HCT116 (cell line): ENCODE data around the gene ERMN. TPM values are rescaled to one million over a fixed set of nuclear protein-coding genes. Genes with fewer than 3 reads are reported as not detected.

Experiments used
- ATAC-seq: fragments of 200-7000 bp; cut with Tn5 transposase; 2 replicates; pipeline ENCODE4 v1.9.1; 2020; ENCODE audit warnings: mild to moderate bottlenecking, moderate library complexity
- BruUV-seq: library from RNA; stranded (reverse); fragments of 400-500 nt; replicated peaks from 2 replicates; lab custom pipeline; 2021; lab: Mats Ljungman, UMichigan
- CTCF ChIA-PET: fragments of 300-600 bp; sonication (Branson Sonifier 250); formaldehyde crosslinking; loops from one replicate; lab custom pipeline; 2021; ENCODE audit warnings: antibody characterized with exemption; lab: Charles Lee
- POLR2A ChIA-PET: fragments of 300-600, 350-600 bp; sonication (Branson Sonifier 250); formaldehyde crosslinking; loops from one replicate; lab custom pipeline; 2021; ENCODE audit warnings: antibody characterized with exemption; lab: Charles Lee
- RAD21 ChIA-PET, 2 experiments: fragments of 300-600 bp; sonication (Branson Sonifier 250); formaldehyde crosslinking; loops; one replicate each; lab custom pipeline; 2023; ENCODE audit warnings: low total read pairs in 2 of 2; ENCODE audit not compliant: uncharacterized antibody in 2 of 2, unreplicated experiment in 2 of 2, low non-redundant PET in 1 of 2; lab: Charles Lee
- DNase-seq: peaks from one replicate; pipeline ENCODE4 v3.0.0-alpha.2; 2010; ENCODE audit warnings: low read depth, low spot score
- H2AFZ ChIP-seq: fragments of 200-600 bp; shearing (Covaris generic), sonication (generic); 2 replicates; pipeline ENCODE4 v1.6.1; 2017; ENCODE audit warnings: low read depth, mixed run types, mixed read lengths, antibody characterized with exemption, low read length; ENCODE audit not compliant: poor library complexity, severe bottlenecking
- H3K27ac ChIP-seq: 2 replicates; pipeline ENCODE4 v1.5.1; 2012; ENCODE audit warnings: low read depth, low read length
- H3K27me3 ChIP-seq: fragments of 200-600 bp; sonication (generic); 2 replicates; pipeline ENCODE4 v1.6.1; 2016; ENCODE audit warnings: mixed run types, low read length, mixed read lengths; ENCODE audit not compliant: insufficient read depth
- H3K36me3 ChIP-seq, 2 experiments: fragments of 200-500 bp in 1 of 2; fragments of 200-600 bp in 1 of 2; sonication (Bioruptor generic) in 1 of 2; sonication (generic) in 1 of 2; 2 replicates each; pipeline versions ENCODE4 v1.5.1 to v1.6.1; 2014 to 2016; ENCODE audit warnings: low read length in 2 of 2, inconsistent platforms in 1 of 2, mixed read lengths in 1 of 2, mixed run types in 1 of 2; ENCODE audit not compliant: insufficient read depth in 2 of 2, control insufficient read depth in 1 of 2
- H3K4me1 ChIP-seq, 2 experiments: fragments of 200-600 bp in 1 of 2; sonication (generic) in 1 of 2; 2 replicates each; pipeline versions ENCODE4 v1.5.1 to v1.6.1; 2012 to 2017; ENCODE audit warnings: low read length in 2 of 2, inconsistent platforms in 1 of 2, mild to moderate bottlenecking in 1 of 2, mixed read lengths in 1 of 2, mixed run types in 1 of 2, moderate library complexity in 1 of 2; ENCODE audit not compliant: insufficient read depth in 2 of 2, control insufficient read depth in 1 of 2
- H3K4me2 ChIP-seq: fragments of 200-600 bp; sonication (generic); 2 replicates; pipeline ENCODE4 v1.6.1; 2017; ENCODE audit warnings: mixed run types, low read length, mixed read lengths
- H3K4me3 ChIP-seq, 2 experiments: fragments of 200-600 bp in 1 of 2; sonication (generic) in 1 of 2; replicated peaks in 1 of 2; 2 replicates each; pipeline ENCODE4 v1.5.1; 2011 to 2016; ENCODE audit warnings: low read length in 2 of 2, control low read depth in 1 of 2, low read depth in 1 of 2, mild to moderate bottlenecking in 1 of 2, mixed read lengths in 1 of 2, mixed run types in 1 of 2
- H3K79me2 ChIP-seq: fragments of 200-600 bp; sonication (generic); 2 replicates; pipeline ENCODE4 v1.6.1; 2017; ENCODE audit warnings: mild to moderate bottlenecking, mixed run types, low read length, moderate library complexity, mixed read lengths; ENCODE audit not compliant: insufficient read depth
- H3K9ac ChIP-seq: fragments of 200-600 bp; sonication (generic); 2 replicates; pipeline ENCODE4 v1.6.1; 2016; ENCODE audit warnings: low read length, mixed read lengths
- H3K9me2 ChIP-seq: fragments of 200-600 bp; sonication (generic), shearing (Covaris generic); 2 replicates; pipeline ENCODE4 v1.6.1; 2017; ENCODE audit warnings: mixed run types, mild to moderate bottlenecking, moderate library complexity; ENCODE audit not compliant: insufficient read depth
- H3K9me3 ChIP-seq, 2 experiments: fragments of 200-500 bp in 1 of 2; fragments of 200-600 bp in 1 of 2; sonication (Bioruptor generic) in 1 of 2; sonication (generic) in 1 of 2; 2 replicates each; pipeline ENCODE4 v1.6.1; 2014 to 2017; ENCODE audit warnings: low read length in 2 of 2, mixed read lengths in 2 of 2, inconsistent platforms in 1 of 2, low read depth in 1 of 2, mild to moderate bottlenecking in 1 of 2, mixed run types in 1 of 2, moderate library complexity in 1 of 2; ENCODE audit not compliant: control insufficient read depth in 1 of 2, insufficient read depth in 1 of 2
- H4K20me1 ChIP-seq: fragments of 200-600 bp; sonication (generic), shearing (Covaris generic); 2 replicates; pipeline ENCODE4 v1.6.1; 2017; ENCODE audit warnings: mixed run types, mild to moderate bottlenecking, moderate library complexity; ENCODE audit not compliant: insufficient read depth
- ATF3 ChIP-seq: IDR thresholded peaks from 2 replicates; pipeline ENCODE4 v1.6.1; 2012
- CEBPB ChIP-seq: IDR thresholded peaks from 2 replicates; pipeline ENCODE4 v1.6.1; 2012; ENCODE audit warnings: low read depth
- CTCF ChIP-seq, 3 experiments: fragments of 200-600 bp in 1 of 3; sonication (generic) in 1 of 3; IDR thresholded peaks in 2 of 3; conservative IDR thresholded peaks in 1 of 3; 2 replicates each; pipeline ENCODE4 v1.5.1; 2012 to 2017; ENCODE audit warnings: low read depth in 2 of 3, low read length in 2 of 3, antibody characterized with exemption in 1 of 3, borderline replicate concordance in 1 of 3, control low read depth in 1 of 3, mild to moderate bottlenecking in 1 of 3, mixed read lengths in 1 of 3, mixed run types in 1 of 3, moderate library complexity in 1 of 3; ENCODE audit not compliant: insufficient read depth in 1 of 3
- EGR1 ChIP-seq: IDR thresholded peaks from 2 replicates; pipeline ENCODE4 v1.6.1; 2012; ENCODE audit warnings: low read depth
- ELF1 ChIP-seq: IDR thresholded peaks from 2 replicates; pipeline ENCODE4 v1.6.1; 2012; ENCODE audit warnings: low read depth, borderline replicate concordance
- EZH2 ChIP-seq: fragments of 200-600 bp; sonication (generic); IDR thresholded peaks from 2 replicates; pipeline ENCODE4 v1.6.1; 2017; ENCODE audit warnings: antibody characterized with exemption, mixed run types
- EZH2phosphoT487 ChIP-seq: fragments of 200-600 bp; IDR thresholded peaks from 2 replicates; pipeline ENCODE4 v1.6.1; 2018; ENCODE audit warnings: antibody characterized with exemption, borderline replicate concordance
- FOSL1 ChIP-seq: IDR thresholded peaks from 2 replicates; pipeline ENCODE4 v1.6.1; 2012; ENCODE audit warnings: low read depth
- MAX ChIP-seq: IDR thresholded peaks from 2 replicates; pipeline ENCODE4 v1.6.1; 2012
- POLR2A ChIP-seq: IDR thresholded peaks from 2 replicates; pipeline ENCODE4 v1.7.0; 2011; ENCODE audit warnings: borderline replicate concordance; ENCODE audit not compliant: insufficient read depth, insufficient read length; ENCODE audit errors: extremely low read depth
- POLR2AphosphoS5 ChIP-seq: IDR thresholded peaks from 2 replicates; pipeline ENCODE4 v1.6.1; 2011; ENCODE audit warnings: mild to moderate bottlenecking, low read depth, low read length, moderate library complexity
- RAD21 ChIP-seq: IDR thresholded peaks from 2 replicates; pipeline ENCODE4 v1.6.1; 2012; ENCODE audit warnings: low read depth, mild to moderate bottlenecking
- SIN3A ChIP-seq: IDR thresholded peaks from 2 replicates; pipeline ENCODE4 v1.6.1; 2012; ENCODE audit warnings: low read depth
- SP1 ChIP-seq: IDR thresholded peaks from 2 replicates; pipeline ENCODE4 v1.6.1; 2012; ENCODE audit warnings: low read depth
- SRF ChIP-seq: IDR thresholded peaks from 2 replicates; pipeline ENCODE4 v1.6.1; 2012; ENCODE audit warnings: low read depth
- TCF7L2 ChIP-seq: IDR thresholded peaks from 2 replicates; pipeline ENCODE4 v1.7.0; 2011; ENCODE audit warnings: borderline replicate concordance, inconsistent platforms; ENCODE audit not compliant: insufficient read depth, insufficient read length; ENCODE audit errors: extremely low read depth
- YY1 ChIP-seq: IDR thresholded peaks from 2 replicates; pipeline ENCODE4 v1.6.1; 2011; ENCODE audit warnings: low read length, low read depth, moderate library complexity, mild to moderate bottlenecking; ENCODE audit not compliant: insufficient replicate concordance; ENCODE audit errors: extremely low read depth
- ZBTB33 ChIP-seq: IDR thresholded peaks from 2 replicates; pipeline ENCODE4 v1.6.1; 2011; ENCODE audit warnings: mild to moderate bottlenecking, low read length, moderate library complexity; ENCODE audit not compliant: insufficient replicate concordance; ENCODE audit errors: extremely low read depth
- ZFX ChIP-seq: fragments of 450-650 bp; IDR thresholded peaks from 2 replicates; pipeline ENCODE4 v1.6.1; 2017
- ZNF274 ChIP-seq: fragments of 200-500 bp; sonication (Bioruptor generic); IDR thresholded peaks from 2 replicates; pipeline ENCODE4 v1.6.1; 2014; ENCODE audit warnings: mild to moderate bottlenecking, low read depth, low read length, inconsistent platforms
- intact Hi-C: fragments of 100-400 bp; cut with micrococcal nuclease; formaldehyde crosslinking; loops from 2 replicates; pipeline ENCODE4 v1.10.0; 2022
- total RNA-seq: library from RNA; stranded (reverse); gene quantifications from one replicate; pipeline ENCODE4 v1.2.1, GENCODE V29; 2021; ENCODE audit not compliant: unreplicated experiment

ERMN gene
- total RNA-seq, 1 experiment from 2014 or later: not detected

- Histone ChIP-seq H3K4me2 (no peak overlapping the region), H3K9ac (no peak overlapping the region), H3K27ac (no peak overlapping the region), H2AFZ (no peak overlapping the region), H3K36me3 (no peaks in the 10 kb centered on the region), H3K4me3 (no peak overlapping the region), H3K27me3 (no peaks in the 10 kb centered on the region), H3K9me2 (no peaks in the 10 kb centered on the region), H3K9me3 (no peaks in the 10 kb centered on the region), H4K20me1 (no peaks in the 10 kb centered on the region), H3K79me2 (no peaks in the 10 kb centered on the region), H3K4me1 (no peaks in the 10 kb centered on the region)
- ATAC-seq (no peak), DNase-seq (no peak)
- no TSS peak for BruUV-seq
- RAD21 ChIA-PET: no interaction called here
- POLR2A ChIA-PET: no interaction called here
- no peak for TF ChIP-seq SIN3A
- no peak for TF ChIP-seq EZH2
- TF ChIP-seq CEBPB: no peak
- no peak for TF ChIP-seq ZNF274
- no peak for TF ChIP-seq EZH2phosphoT487
- TF ChIP-seq ELF1: no peak
- TF ChIP-seq YY1: no peak
- no peak for TF ChIP-seq RAD21
- no peak for TF ChIP-seq POLR2AphosphoS5
- no peak for TF ChIP-seq TCF7L2
- TF ChIP-seq SRF: no peak
- no peak for TF ChIP-seq CTCF (IDR thresholded peaks at IDR 0.05 in 2 of 3, conservative IDR thresholded peaks at IDR 0.05 in 1 of 3; ENCODE audit: borderline replicate concordance in 1 of 3, insufficient read depth in 1 of 3, low read depth in 2 of 3, low read length in 2 of 3)
- no peak for TF ChIP-seq SP1
- TF ChIP-seq EGR1: no peak
- no peak for TF ChIP-seq MAX
- TF ChIP-seq POLR2A: no peak
- TF ChIP-seq ATF3: no peak
- no peak for TF ChIP-seq ZBTB33
- TF ChIP-seq ZFX: no peak
- TF ChIP-seq FOSL1: no peak
- intact Hi-C loops: loop anchor here (1.0 to 10.0 kb wide), 2 partner anchors 684 to 1952 kb away; no protein-coding TSS in a partner anchor
- CTCF ChIA-PET: interaction anchor here (0.9 to 4.1 kb wide), 9 partner anchors 9 to 1954 kb away, joined by 3 to 59 read pairs (median 6); partner anchors contain the start of gene ACVR1C
Measured at GRCh38 chr2:157326698-157327097, 1.1 kb upstream of the ERMN start.
